HEK293 (cell line): Measurements from ENCODE around the gene NEU1.
"Not testable (repeated sequence)": the region's sequence is repeated elsewhere in the genome, so short reads cannot be mapped to it uniquely, and the experiment has no call there.

Source experiments
- CTCF ChIA-PET: fragments of 350-600 bp; formaldehyde crosslinking; extraction: SDS; loops from one replicate; lab custom pipeline; 2021; ENCODE audit warnings: antibody characterized with exemption; lab: Yijun Ruan, JAX
- POLR2A ChIA-PET: fragments of 300-600 bp; formaldehyde crosslinking; extraction: SDS; loops from one replicate; lab custom pipeline; 2020; ENCODE audit warnings: antibody characterized with exemption, inconsistent platforms; lab: Yijun Ruan, JAX
- H3K27ac ChIP-seq: fragments of 200-500 bp; sonication (Bioruptor generic); 2 replicates; pipeline ENCODE4 v1.5.1; 2014; ENCODE audit warnings: low read depth, low read length, control low read depth, inconsistent platforms; ENCODE audit errors: extremely low read depth
- H3K36me3 ChIP-seq, 2 experiments: fragments of 200-500 bp in 1 of 2; sonication (Bioruptor generic) in 1 of 2; 1 replicate in 1 of 2; 2 replicates in 1 of 2; pipeline ENCODE4 v1.5.1; 2014 to 2017; ENCODE audit warnings: inconsistent platforms in 2 of 2, low read length in 2 of 2; ENCODE audit not compliant: control insufficient read depth in 2 of 2, insufficient read depth in 1 of 2
- H3K4me1 ChIP-seq: fragments of 200-500 bp; sonication (Bioruptor generic); 2 replicates; pipeline ENCODE4 v1.5.1; 2014; ENCODE audit warnings: mild to moderate bottlenecking, low read length, inconsistent platforms; ENCODE audit not compliant: control insufficient read depth, insufficient read depth
- H3K4me3 ChIP-seq: 2 replicates; pipeline ENCODE4 v1.5.1; 2011; ENCODE audit warnings: low read depth, mild to moderate bottlenecking, control low read depth, low read length, moderate library complexity
- H3K9me3 ChIP-seq: fragments of 200-500 bp; sonication (Bioruptor generic); 2 replicates; pipeline ENCODE4 v1.5.1; 2014; ENCODE audit warnings: low read depth, low read length, inconsistent platforms; ENCODE audit not compliant: control insufficient read depth, insufficient read depth
- GLIS1 ChIP-seq: fragments of 450-650 bp; formaldehyde crosslinking; IDR thresholded peaks from 2 replicates; pipeline ENCODE4 v1.5.1; 2016; ENCODE audit warnings: missing biosample characterization, missing genetic modification characterization
- WT1 ChIP-seq: fragments of 450-650 bp; formaldehyde crosslinking; IDR thresholded peaks from 2 replicates; pipeline ENCODE4 v1.5.1; 2016; ENCODE audit warnings: missing biosample characterization, missing genetic modification characterization
- ZBTB48 ChIP-seq: fragments of 450-650 bp; formaldehyde crosslinking; IDR thresholded peaks from 2 replicates; pipeline ENCODE4 v1.5.1; 2016; ENCODE audit warnings: missing biosample characterization, missing genetic modification characterization
- ZBTB8A ChIP-seq: fragments of 450-650 bp; formaldehyde crosslinking; IDR thresholded peaks from 2 replicates; pipeline ENCODE4 v1.5.1; 2016; ENCODE audit warnings: missing biosample characterization, missing genetic modification characterization
- ZNF140 ChIP-seq: fragments of 450-650 bp; formaldehyde crosslinking; IDR thresholded peaks from 2 replicates; pipeline ENCODE4 v1.5.1; 2016; ENCODE audit warnings: missing biosample characterization, missing genetic modification characterization
- ZNF184 ChIP-seq: fragments of 450-650 bp; IDR thresholded peaks from 2 replicates; pipeline ENCODE4 v1.5.1; 2018; ENCODE audit warnings: missing biosample characterization, mild to moderate bottlenecking, missing genetic modification characterization
- ZNF292 ChIP-seq: fragments of 450-650 bp; formaldehyde crosslinking; IDR thresholded peaks from 2 replicates; pipeline ENCODE4 v1.5.1; 2016; ENCODE audit warnings: low read depth, missing biosample characterization, missing genetic modification characterization, borderline replicate concordance
- ZNF366 ChIP-seq: fragments of 450-650 bp; formaldehyde crosslinking; conservative IDR thresholded peaks from 2 replicates; pipeline ENCODE4 v1.5.1; 2016; ENCODE audit warnings: missing biosample characterization, missing genetic modification characterization
- ZNF530 ChIP-seq: fragments of 450-650 bp; formaldehyde crosslinking; IDR thresholded peaks from 2 replicates; pipeline ENCODE4 v1.5.1; 2016; ENCODE audit warnings: low read depth, missing biosample characterization, missing genetic modification characterization
- ZNF585B ChIP-seq: fragments of 450-650 bp; formaldehyde crosslinking; IDR thresholded peaks from 2 replicates; pipeline ENCODE4 v1.5.1; 2016; ENCODE audit warnings: missing biosample characterization, missing genetic modification characterization
- ZNF600 ChIP-seq: fragments of 450-650 bp; formaldehyde crosslinking; IDR thresholded peaks from 2 replicates; pipeline ENCODE4 v1.5.1; 2016; ENCODE audit warnings: missing biosample characterization, missing genetic modification characterization
- ZNF623 ChIP-seq: fragments of 450-650 bp; formaldehyde crosslinking; IDR thresholded peaks from 2 replicates; pipeline ENCODE4 v1.5.1; 2016; ENCODE audit warnings: missing biosample characterization, missing genetic modification characterization
- ZNF626 ChIP-seq: fragments of 450-650 bp; sonication (Bioruptor Pico); formaldehyde crosslinking; IDR thresholded peaks from 2 replicates; pipeline ENCODE4 v1.5.1; 2018; ENCODE audit warnings: missing biosample characterization, missing genetic modification characterization, inconsistent platforms
- ZNF747 ChIP-seq: fragments of 450-650 bp; formaldehyde crosslinking; IDR thresholded peaks from 2 replicates; pipeline ENCODE4 v1.5.1; 2016; ENCODE audit warnings: missing biosample characterization, missing genetic modification characterization
- ZNF776 ChIP-seq: fragments of 450-650 bp; formaldehyde crosslinking; IDR thresholded peaks from 2 replicates; pipeline ENCODE4 v1.5.0; 2017; ENCODE audit warnings: missing biosample characterization, missing genetic modification characterization, borderline replicate concordance
- TF ChIP-seq, protein P1 (sequence below): fragments of 450-650 bp; formaldehyde crosslinking; IDR thresholded peaks from 2 replicates; pipeline ENCODE4 v1.5.1; 2016; ENCODE audit warnings: missing biosample characterization, missing genetic modification characterization
- TF ChIP-seq, protein P2 (sequence below): fragments of 450-650 bp; formaldehyde crosslinking; IDR thresholded peaks from 2 replicates; pipeline ENCODE4 v1.5.1; 2016; ENCODE audit warnings: missing biosample characterization, missing genetic modification characterization
- TF ChIP-seq, protein P3 (sequence below): fragments of 450-650 bp; formaldehyde crosslinking; IDR thresholded peaks from 2 replicates; pipeline ENCODE4 v1.5.1; 2016; ENCODE audit warnings: missing biosample characterization, missing genetic modification characterization
- TF ChIP-seq, protein P4 (sequence below): fragments of 450-650 bp; formaldehyde crosslinking; IDR thresholded peaks from 2 replicates; pipeline ENCODE4 v1.5.1; 2016; ENCODE audit warnings: missing biosample characterization, missing genetic modification characterization
- TF ChIP-seq, protein P5 (sequence below): fragments of 450-650 bp; formaldehyde crosslinking; optimal IDR thresholded peaks from 2 replicates; pipeline ENCODE3; 2016; ENCODE audit warnings: missing biosample characterization, mild to moderate bottlenecking, missing genetic modification characterization

NEU1 gene

DNA sequence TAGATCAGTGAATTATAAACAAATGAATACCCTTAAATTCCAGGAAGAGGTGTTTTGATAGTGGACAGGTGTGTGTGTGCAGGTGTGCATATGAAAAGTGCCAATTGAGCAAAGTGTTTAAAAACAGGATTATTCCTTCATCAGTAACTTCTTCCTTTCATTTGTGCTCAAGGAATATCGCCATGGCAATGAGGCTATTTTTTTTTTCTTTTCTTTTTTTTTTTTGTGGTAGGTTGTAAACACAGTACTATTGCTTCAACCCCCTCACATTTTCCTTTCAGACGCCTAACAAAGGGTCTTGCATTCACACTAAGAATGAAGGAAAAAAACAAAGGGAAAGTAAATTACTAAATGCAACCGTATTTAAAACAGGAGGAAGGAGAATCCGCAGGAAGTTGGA, 37.1 kb downstream of the NEU1 start:
- ChIA-PET POLR2A (interaction anchor here (2.3 to 4.5 kb wide), 5 partner anchors 12 to 96 kb away, joined by 9 to 206 read pairs (median 102); partner anchors contain the start of genes CLIC1, DDAH2, HSPA1A and HSPA1L), CTCF (interaction anchor here (1.1 to 1.8 kb wide), 2 partner anchors 34 to 56 kb away, joined by 3 to 5 read pairs; no protein-coding TSS in a partner anchor)
- no peak overlapping the region for H3K27ac ChIP-seq
- no peak for TF ChIP-seq ZNF585B
- TF ChIP-seq, protein P1, sequence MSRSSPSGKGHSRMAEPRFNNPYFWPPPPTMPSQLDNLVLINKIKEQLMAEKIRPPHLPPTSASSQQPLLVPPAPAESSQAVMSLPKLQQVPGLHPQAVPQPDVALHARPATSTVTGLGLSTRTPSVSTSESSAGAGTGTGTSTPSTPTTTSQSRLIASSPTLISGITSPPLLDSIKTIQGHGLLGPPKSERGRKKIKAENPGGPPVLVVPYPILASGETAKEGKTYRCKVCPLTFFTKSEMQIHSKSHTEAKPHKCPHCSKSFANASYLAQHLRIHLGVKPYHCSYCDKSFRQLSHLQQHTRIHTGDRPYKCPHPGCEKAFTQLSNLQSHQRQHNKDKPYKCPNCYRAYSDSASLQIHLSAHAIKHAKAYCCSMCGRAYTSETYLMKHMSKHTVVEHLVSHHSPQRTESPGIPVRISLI (tag by site-specific recombination), result peak; percentile 56; the same call in 1 of the 2 replicates
- H3K36me3 ChIP-seq, result peaks cover 0 to 12% of the 10 kb centered on the region in 2 experiments; a peak in 2 of 3 replicates
- no peaks in the 10 kb centered on the region for H3K9me3 ChIP-seq
- no peak overlapping the region for H3K4me3 ChIP-seq
- no peaks in the 10 kb centered on the region; the same call in 1 of the 2 replicates for H3K4me1 ChIP-seq

DNA sequence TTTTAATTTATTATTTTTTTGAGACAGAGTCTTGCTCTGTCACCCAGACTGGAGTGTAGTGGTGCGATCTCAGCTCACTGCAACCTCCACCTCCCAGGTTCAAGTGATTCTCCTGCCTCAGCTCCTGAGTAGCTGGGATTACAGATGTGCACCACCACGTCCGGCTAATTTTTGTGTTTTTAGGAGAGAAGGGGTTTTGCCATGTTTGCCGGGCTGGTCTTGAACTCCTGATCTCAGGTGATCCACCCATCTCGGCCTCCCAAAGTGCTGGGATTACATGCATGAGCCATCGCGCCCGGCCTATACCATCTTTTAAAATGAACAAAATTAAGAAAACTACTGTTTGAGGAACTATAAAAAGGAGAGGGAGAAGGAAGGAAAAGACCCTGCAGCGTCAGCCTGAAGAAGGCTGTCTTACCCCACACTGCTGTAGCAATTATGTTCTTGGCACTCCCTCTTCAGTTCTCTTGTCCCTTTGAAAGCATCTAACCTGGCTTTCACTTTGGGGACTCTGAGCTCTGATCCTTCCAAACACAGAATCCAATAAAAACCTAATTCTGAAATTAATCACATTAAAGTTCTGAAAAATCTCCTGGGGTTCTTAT, 38.9 kb downstream of the NEU1 start:
- H3K4me1 ChIP-seq, H3K4me3 ChIP-seq, H3K27ac ChIP-seq, H3K9me3 ChIP-seq: not testable (repeated sequence)
- POLR2A ChIA-PET, result interaction anchor here (2.3 to 4.5 kb wide), 2 partner anchors 11 to 17 kb away, joined by 9 to 206 read pairs; partner anchors contain the start of genes HSPA1A, HSPA1L and LSM2
- peaks cover 0 to 10% of the 10 kb centered on the region in 2 experiments; a peak in 1 of 3 replicates for H3K36me3 ChIP-seq
- CTCF ChIA-PET, result interaction anchor here (2.0 kb wide), 1 partner anchor 17 kb away, joined by 10 read pairs; the partner anchor contains the start of gene LSM2

DNA sequence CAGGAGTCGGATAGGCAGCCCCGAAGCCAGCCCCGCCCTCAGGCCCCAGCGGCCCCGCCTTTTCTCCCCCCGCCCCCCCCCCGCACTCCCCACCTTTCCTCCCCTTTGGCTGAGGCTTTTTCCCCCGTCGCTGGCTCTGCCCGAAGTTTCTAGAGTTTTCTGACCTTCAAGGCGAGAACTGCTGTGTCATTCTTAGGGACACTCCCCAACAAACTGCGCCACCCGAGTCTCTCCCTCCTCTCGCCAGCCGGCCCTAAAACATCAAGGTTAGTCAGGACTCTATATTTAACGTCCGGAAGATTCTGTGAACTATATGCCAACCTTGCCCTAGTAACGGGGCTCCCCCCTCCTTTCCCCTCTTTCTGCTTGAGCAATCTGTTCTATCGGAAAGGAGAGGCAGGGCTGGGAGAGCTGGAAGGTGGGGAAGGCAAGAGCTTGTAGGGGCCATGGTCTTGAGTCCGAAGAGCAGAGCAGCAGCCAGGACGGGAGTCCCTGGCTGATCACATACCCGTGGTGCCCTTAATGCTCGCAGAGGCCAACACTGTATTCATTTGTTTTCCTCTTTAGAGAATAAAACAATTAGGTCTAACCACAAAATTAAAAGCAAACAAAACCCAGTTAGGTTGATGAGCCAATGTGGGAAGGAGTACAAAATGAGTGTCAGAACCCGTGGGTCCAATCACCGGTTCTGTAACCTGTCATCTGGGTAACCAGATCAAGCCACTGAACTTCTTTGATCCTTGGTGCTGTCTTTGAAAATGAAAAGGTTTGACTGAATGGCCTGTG, 40.4 kb downstream of the NEU1 start:
- POLR2A ChIA-PET, result interaction anchor here (0.6 to 1.2 kb wide), 8 partner anchors 7 to 142 kb away, joined by 3 to 6 read pairs (median 4); partner anchors contain the start of genes LSM2, VARS1 and VWA7
- CTCF ChIA-PET, result interaction anchor here (0.6 to 2.0 kb wide), 4 partner anchors 15 to 236 kb away, joined by 3 to 10 read pairs (median 6); partner anchors contain the start of genes LSM2 and LST1
- H3K27ac ChIP-seq, result peak overlapping the region; percentile 12; the same call in 1 of the 2 replicates
- no peaks in the 10 kb centered on the region; the same call in 1 of the 2 replicates for H3K4me1 ChIP-seq
- H3K4me3 ChIP-seq, result peak overlapping the region; percentile 42
- H3K9me3 ChIP-seq, result no peaks in the 10 kb centered on the region
- H3K36me3 ChIP-seq, result peaks cover 0 to 25% of the 10 kb centered on the region in 2 experiments; a peak in 1 of 3 replicates
- TF ChIP-seq ZNF184 (tag by site-specific recombination), result no peak
- TF ChIP-seq ZBTB48 (tag by site-specific recombination), result peak; percentile 64; the same call in 1 of the 2 replicates
- TF ChIP-seq ZBTB8A, result no peak
- no peak for TF ChIP-seq GLIS1
- TF ChIP-seq, protein P2, sequence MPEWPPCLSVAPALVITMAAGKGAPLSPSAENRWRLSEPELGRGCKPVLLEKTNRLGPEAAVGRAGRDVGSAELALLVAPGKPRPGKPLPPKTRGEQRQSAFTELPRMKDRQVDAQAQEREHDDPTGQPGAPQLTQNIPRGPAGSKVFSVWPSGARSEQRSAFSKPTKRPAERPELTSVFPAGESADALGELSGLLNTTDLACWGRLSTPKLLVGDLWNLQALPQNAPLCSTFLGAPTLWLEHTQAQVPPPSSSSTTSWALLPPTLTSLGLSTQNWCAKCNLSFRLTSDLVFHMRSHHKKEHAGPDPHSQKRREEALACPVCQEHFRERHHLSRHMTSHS, result no peak
- TF ChIP-seq ZNF623, result no peak
- TF ChIP-seq WT1 (tag by site-specific recombination), result peak; percentile 67
- no peak for TF ChIP-seq ZNF366 (tag by site-specific recombination)
- TF ChIP-seq, protein P3, sequence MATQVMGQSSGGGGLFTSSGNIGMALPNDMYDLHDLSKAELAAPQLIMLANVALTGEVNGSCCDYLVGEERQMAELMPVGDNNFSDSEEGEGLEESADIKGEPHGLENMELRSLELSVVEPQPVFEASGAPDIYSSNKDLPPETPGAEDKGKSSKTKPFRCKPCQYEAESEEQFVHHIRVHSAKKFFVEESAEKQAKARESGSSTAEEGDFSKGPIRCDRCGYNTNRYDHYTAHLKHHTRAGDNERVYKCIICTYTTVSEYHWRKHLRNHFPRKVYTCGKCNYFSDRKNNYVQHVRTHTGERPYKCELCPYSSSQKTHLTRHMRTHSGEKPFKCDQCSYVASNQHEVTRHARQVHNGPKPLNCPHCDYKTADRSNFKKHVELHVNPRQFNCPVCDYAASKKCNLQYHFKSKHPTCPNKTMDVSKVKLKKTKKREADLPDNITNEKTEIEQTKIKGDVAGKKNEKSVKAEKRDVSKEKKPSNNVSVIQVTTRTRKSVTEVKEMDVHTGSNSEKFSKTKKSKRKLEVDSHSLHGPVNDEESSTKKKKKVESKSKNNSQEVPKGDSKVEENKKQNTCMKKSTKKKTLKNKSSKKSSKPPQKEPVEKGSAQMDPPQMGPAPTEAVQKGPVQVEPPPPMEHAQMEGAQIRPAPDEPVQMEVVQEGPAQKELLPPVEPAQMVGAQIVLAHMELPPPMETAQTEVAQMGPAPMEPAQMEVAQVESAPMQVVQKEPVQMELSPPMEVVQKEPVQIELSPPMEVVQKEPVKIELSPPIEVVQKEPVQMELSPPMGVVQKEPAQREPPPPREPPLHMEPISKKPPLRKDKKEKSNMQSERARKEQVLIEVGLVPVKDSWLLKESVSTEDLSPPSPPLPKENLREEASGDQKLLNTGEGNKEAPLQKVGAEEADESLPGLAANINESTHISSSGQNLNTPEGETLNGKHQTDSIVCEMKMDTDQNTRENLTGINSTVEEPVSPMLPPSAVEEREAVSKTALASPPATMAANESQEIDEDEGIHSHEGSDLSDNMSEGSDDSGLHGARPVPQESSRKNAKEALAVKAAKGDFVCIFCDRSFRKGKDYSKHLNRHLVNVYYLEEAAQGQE (tag by site-specific recombination), result no peak
- 0 out of 2 replicates have a peak, but pooled peaks have one; percentile 10 for TF ChIP-seq ZNF600 (tag by site-specific recombination)
- no peak for TF ChIP-seq ZNF140 (tag by site-specific recombination)
- TF ChIP-seq, protein P4, sequence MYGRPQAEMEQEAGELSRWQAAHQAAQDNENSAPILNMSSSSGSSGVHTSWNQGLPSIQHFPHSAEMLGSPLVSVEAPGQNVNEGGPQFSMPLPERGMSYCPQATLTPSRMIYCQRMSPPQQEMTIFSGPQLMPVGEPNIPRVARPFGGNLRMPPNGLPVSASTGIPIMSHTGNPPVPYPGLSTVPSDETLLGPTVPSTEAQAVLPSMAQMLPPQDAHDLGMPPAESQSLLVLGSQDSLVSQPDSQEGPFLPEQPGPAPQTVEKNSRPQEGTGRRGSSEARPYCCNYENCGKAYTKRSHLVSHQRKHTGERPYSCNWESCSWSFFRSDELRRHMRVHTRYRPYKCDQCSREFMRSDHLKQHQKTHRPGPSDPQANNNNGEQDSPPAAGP (tag by site-specific recombination), result no peak
- no peak for TF ChIP-seq ZNF292 (tag by site-specific recombination)
- TF ChIP-seq, protein P5, sequence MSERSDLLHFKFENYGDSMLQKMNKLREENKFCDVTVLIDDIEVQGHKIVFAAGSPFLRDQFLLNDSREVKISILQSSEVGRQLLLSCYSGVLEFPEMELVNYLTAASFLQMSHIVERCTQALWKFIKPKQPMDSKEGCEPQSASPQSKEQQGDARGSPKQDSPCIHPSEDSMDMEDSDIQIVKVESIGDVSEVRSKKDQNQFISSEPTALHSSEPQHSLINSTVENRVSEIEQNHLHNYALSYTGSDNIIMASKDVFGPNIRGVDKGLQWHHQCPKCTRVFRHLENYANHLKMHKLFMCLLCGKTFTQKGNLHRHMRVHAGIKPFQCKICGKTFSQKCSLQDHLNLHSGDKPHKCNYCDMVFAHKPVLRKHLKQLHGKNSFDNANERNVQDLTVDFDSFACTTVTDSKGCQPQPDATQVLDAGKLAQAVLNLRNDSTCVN (tag by site-specific recombination), result no peak
- TF ChIP-seq ZNF747 (tag by site-specific recombination), result no peak
- TF ChIP-seq ZNF626 (tag by site-specific recombination), result no peak
- no peak for TF ChIP-seq ZNF530
- TF ChIP-seq ZNF776 (tag by site-specific recombination), result no peak
